GM11168 (cell line): ENCODE measurements around the gene ZC3HAV1.
"Not testable (repeated sequence)": the region's sequence is repeated elsewhere in the genome, so short reads cannot be mapped to it uniquely, and the experiment has no call there.

Source experiments
- in situ Hi-C: fragments of 300-500 bp; cut with MboI; formaldehyde crosslinking; loops from one replicate; pipeline ENCODE4 v1.12.0; 2022; ENCODE audit warnings: low sequenced_read_pairs; ENCODE audit not compliant: unreplicated experiment

Gene ZC3HAV1

GRCh38 chr7:139114018-139114417 lies 4.5 kb upstream of the ZC3HAV1 start:
- in situ Hi-C loops = no loop called here

- in situ Hi-C loops = no loop called here
Observed at GRCh38 chr7:139112741-139113250, 3.3 kb upstream of the ZC3HAV1 start.

- in situ Hi-C loops = no loop called here
Observed at GRCh38 chr7:139112316-139112715, 2.8 kb upstream of the ZC3HAV1 start.

- in situ Hi-C loops = no loop called here
Observed at GRCh38 chr7:139111811-139112301, 2.3 kb upstream of the ZC3HAV1 start.

- in situ Hi-C loops = no loop called here
Observed at GRCh38 chr7:139111147-139111546, 1.6 kb upstream of the ZC3HAV1 start.

- in situ Hi-C loops = no loop called here
Observed at GRCh38 chr7:139109983-139110411, 477 bp upstream of the ZC3HAV1 start.

GRCh38 chr7:139108266-139109187 lies 993 bp downstream of the ZC3HAV1 start:
- in situ Hi-C loops = no loop called here

GRCh38 chr7:139106959-139107358 lies 2.6 kb downstream of the ZC3HAV1 start:
- in situ Hi-C loops = no loop called here

GRCh38 chr7:139106227-139106626 lies 3.3 kb downstream of the ZC3HAV1 start:
- in situ Hi-C loops = not testable (repeated sequence)

- in situ Hi-C loops = no loop called here
Observed at GRCh38 chr7:139105484-139105883, 4.0 kb downstream of the ZC3HAV1 start.

- in situ Hi-C loops = no loop called here
Observed at GRCh38 chr7:139104091-139104450, 5.4 kb downstream of the ZC3HAV1 start.

- in situ Hi-C loops = no loop called here
Observed at GRCh38 chr7:139103057-139103815, 6.3 kb downstream of the ZC3HAV1 start.

GRCh38 chr7:139101637-139102158 lies 7.8 kb downstream of the ZC3HAV1 start:
- in situ Hi-C loops = not testable (repeated sequence)

GRCh38 chr7:139099172-139099947 lies 10.2 kb downstream of the ZC3HAV1 start:
- in situ Hi-C loops = no loop called here

- in situ Hi-C loops = no loop called here
Observed at GRCh38 chr7:139095194-139095659, 14.3 kb downstream of the ZC3HAV1 start.

- in situ Hi-C loops = no loop called here
Observed at GRCh38 chr7:139094596-139094995, 14.9 kb downstream of the ZC3HAV1 start.

- in situ Hi-C loops = no loop called here
Observed at GRCh38 chr7:139094030-139094429, 15.5 kb downstream of the ZC3HAV1 start.

GRCh38 chr7:139093512-139093911 lies 16.0 kb downstream of the ZC3HAV1 start:
- in situ Hi-C loops = not testable (repeated sequence)

GRCh38 chr7:139092090-139092796 lies 17.3 kb downstream of the ZC3HAV1 start:
- in situ Hi-C loops = no loop called here
